GM19397 (cell line): ENCODE results near the gene MACROH2A1.

Experiments used
- ATAC-seq: cut with Tn5 transposase; IDR thresholded peaks from one replicate; pipeline ENCODE4 v1.9.1; 2021; ENCODE audit warnings: mild to moderate bottlenecking, moderate library complexity; ENCODE audit not compliant: unreplicated experiment

The MACROH2A1 gene

DNA sequence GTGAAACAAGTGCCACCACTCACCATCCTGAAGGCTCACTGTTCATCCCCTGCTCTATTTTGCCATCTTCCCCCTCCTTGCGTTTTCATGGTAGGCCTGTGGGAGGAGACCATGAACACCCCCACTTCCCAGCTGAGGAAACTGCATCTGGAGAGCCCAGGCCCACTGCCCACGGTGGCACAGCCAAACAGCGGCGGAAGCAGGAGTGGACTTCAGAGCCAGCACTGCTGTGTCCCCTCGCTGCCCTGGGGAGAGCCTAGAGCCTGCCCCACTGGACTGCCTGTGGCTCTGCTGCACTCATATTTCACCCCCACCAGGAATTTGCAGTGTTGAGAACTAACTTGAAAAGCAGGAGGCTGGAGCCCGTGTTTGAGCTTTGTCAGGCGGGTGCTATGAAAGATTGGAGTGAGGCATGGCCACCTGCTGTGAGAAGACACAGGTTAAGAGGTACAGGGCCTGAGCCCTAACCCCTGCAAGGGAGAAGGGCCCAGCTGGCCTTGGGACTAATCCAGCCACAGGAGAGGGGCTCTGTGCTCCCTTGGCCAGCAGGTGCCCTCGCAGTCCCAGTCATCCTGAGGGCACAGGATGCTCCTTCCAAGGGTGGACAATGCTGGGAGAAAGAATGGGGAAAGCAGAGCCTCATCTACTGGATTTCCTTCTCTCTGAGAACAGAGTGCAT, 79.0 kb downstream of the MACROH2A1 start:
- no peak for ATAC-seq

GRCh38 chr5:135319458-135319857, 79.6 kb downstream of the MACROH2A1 start:
- ATAC-seq: no peak

DNA sequence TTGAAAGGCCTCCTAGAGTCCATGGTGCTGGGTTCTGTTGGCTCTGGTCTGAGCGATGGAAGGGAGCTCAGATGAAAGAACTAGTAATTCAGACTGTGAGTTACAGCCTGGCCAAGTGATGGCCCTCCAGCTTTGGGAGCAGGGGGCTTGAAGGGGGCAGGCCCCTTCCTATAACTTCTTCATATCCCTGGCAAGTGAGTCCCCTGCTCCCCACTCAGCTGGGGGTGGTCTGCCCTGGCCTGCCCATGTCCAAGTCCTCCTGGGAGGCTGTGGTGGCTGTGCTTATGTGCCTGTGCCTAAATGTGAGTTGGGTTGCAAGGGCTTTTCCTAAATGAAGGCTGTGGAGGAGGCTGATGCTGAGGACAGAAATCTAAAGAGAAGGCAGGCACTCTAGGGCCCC, 80.1 kb downstream of the MACROH2A1 start:
- ATAC-seq: no peak

DNA sequence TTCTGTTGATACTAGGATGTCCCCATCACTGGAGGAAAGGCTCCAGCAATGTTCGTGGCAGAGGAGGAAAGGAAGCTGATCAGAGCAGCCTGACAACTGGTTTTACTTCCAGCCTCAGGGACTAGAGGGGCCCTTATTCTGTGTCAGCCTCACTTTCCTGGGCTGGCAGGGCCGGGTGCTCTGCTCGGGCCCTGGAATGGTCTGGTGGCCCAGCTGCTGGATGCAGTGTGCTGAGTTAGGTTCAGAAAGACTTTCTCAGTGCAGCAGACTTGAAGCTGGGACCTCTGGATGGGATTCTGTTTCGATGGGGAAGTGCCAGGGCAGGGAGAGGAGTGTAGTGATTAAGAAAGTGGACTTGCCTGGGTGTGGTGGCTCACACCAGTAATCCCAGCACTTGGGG, 81.0 kb downstream of the MACROH2A1 start:
- no peak for ATAC-seq

- no peak for ATAC-seq
Observed at GRCh38 chr5:135317286-135317685, 81.7 kb downstream of the MACROH2A1 start.

GRCh38 chr5:135315386-135315785, 83.6 kb downstream of the MACROH2A1 start:
- ATAC-seq: no peak

DNA sequence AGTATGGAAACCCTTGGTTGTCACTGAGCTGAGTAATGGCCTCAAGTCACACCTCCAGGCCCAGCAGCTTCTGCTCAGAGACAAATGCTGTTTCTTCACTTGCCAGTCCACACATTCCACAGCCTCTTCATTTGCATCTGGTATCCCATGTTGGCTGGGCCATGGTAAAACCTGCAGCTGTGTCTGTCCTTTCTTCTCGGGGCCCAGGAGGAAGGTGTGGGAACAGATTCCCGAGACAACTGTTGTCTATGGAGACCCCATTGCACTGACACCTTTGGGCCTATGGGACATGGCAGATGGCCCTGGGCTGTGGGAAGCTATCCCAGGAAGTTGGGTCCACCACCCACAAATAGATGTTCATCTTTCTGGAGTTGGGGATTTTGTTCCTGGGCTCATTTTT, 85.1 kb downstream of the MACROH2A1 start:
- no peak for ATAC-seq

GRCh38 chr5:135313405-135313804, 85.6 kb downstream of the MACROH2A1 start:
- no peak for ATAC-seq

- no peak for ATAC-seq
Observed at GRCh38 chr5:135312255-135312935, 86.6 kb downstream of the MACROH2A1 start.

DNA sequence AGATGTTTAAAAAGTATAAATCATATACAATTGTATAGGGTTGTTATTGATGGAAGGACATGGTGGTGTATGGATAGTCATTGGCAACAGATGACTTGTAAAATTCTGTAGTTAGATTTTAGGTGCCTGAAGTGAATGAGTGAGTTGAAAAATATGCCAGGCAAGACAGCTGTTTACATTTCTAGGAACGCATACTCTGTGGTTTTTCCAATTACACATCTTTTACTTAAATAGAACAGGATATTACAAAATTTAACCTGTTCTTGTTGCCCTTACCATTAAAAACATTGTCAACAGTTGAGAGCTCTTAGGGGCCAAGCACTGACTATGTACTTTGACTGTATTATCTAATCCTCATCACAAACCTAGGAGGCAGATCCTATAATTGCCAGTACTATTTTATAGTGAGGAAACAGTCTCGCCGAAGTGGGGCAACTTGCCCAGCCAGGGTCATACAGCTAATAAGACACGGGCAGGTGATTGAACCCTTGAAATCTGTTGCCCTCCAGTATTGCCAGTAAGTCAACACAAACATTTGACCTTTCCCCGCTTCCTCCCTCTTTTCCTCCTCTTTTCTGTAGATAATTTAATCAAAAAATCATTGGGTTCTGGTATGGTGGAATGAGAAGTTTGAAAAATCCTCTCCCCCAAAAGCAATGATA, 88.6 kb downstream of the MACROH2A1 start:
- ATAC-seq: no peak

GRCh38 chr5:135309391-135310327, 89.4 kb downstream of the MACROH2A1 start:
- no peak for ATAC-seq

DNA sequence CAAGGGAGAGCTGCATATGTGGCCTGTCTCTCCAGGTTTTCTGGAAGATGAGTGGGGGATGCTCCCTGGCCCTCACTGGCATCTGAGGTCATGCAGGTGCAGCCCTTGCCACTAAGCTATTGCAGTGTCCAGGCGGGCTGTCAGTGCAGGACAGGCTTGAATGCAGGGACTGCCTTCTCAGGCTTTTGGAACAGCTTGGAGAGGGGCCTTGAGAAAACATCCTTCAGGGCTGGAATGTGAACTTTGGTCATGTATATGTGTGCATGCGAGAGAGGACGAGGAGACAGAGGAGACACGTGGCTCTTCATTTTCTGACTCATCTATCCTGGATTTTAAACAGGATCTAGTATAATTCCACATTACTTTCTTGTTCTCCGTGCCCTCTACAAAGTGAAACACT, 90.3 kb downstream of the MACROH2A1 start:
- ATAC-seq: no peak

- no peak for ATAC-seq
Observed at GRCh38 chr5:135308245-135308644, 90.8 kb downstream of the MACROH2A1 start.

DNA sequence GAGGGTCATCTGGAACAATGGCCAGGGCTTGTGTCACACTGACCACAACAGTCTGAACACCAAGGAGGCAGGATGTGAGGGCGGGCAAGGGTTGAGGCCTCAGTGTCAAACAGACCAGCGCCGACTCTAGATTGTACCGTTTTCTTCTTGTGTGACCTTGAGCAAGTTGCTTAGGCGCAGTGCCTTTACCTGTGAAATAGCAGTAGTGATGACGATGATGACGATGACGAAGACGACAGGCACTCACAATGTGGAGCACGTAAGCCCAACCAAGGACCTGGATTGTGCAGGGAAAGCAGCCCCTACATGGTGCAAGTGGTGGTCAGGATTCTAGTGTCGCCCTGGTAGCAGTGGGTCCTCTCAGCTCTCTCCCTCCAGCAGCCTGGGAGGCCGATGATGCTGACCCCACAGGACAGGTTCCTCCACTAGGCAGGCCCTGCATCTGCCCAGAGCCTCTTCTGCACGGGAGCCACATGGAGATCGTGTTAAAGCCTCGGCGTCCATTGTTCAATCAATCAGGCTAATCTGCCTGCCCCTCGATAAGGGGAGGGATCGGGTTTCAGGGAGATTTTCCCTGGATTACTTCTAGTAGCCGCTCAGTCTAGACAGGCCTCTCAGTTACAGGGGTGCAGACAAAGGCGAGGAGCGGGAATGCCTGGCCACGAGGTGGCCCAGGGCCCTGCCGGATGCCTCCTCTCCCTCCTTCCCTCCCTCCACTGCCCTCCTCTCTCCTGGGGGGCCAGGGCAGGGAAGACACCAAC, 91.7 kb downstream of the MACROH2A1 start:
- no peak for ATAC-seq

DNA sequence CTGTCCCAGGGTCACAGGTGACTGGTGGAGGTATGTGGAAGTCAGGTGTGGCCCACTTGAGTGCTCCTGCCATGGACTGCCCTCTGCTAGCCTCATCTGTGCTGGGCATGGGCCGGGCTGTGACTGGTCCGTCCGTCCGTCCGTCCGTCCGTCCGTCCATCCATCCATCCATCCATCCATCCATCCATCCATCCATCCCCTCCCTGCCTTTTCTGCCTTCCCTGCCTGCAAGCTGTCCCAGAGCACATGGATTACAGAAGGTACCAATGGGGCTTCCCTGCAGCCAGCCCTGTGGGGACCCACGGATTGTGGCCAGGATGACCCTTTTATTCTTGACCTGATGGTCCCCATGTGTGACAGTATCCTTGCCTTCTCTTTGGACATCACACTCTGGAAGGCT, 92.5 kb downstream of the MACROH2A1 start:
- ATAC-seq: no peak

DNA sequence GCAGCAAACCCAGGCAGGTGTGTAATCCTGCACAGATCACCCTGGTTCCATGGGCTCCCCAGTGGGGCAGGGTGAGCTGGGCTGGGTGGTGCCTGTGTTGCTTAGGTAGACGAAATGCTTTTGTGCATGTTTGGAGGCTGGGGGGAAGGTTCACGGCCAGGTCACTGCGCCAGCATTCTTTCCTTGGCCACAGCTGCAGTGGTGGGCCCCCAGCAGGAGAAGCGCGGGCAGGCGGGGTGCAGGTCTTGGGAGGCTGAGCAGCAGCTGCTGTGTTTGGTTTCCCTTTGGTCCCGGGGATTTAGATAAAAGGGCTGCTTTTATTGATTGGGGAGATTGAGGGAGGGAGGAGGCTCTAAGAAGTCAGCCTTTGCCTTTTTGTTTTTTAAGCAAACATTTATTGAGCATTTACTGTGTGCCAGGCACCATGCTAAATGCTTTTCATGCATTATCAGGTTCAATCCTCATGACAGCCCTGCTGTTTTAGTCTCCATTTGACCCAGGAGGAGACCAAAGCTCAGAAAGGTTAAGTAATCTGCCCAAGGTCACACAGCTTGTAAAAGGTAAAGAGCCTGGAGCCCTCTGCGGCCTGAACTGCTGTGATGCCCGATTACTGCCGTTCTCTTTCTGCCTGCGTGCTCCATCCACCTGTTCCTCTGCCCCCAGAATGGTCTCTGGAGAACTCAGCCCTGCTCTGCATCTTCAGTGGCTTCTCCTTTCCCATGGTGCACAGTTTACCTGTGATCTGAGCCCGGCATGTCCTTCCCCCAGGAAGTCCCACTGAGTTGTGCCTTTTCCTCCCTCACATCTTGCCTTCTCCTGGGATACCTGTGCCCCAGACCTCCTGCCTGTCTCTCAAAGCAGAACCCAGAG, 94.4 kb downstream of the MACROH2A1 start:
- ATAC-seq: no peak

DNA sequence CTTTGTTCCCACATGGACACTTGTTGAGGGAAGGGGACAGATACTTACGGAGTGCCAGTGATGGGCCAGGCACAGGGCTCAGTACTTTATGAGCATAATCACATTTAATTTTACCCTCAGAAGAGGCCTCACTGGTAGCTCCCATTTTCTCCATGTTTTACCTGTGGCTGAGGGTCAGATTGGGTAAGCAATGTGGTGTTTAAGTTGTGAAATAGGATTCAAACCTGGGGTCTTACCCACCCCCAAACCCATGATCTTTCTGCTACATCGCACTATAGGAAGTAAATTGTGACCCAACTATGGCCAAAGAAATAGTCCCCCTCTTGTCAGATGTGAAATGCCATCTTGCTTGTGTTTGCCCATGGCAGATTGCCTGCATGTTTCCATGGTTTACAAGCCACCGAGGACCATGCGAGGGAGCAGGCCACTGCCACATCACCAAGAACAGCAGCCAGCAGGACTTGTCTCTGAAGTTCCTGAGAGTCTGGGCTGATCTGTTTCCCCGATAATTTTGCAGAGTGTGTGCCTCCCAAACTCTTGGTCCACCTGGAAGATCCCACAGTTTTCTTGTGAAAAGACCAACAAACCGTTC, 95.4 kb downstream of the MACROH2A1 start:
- no peak for ATAC-seq

DNA sequence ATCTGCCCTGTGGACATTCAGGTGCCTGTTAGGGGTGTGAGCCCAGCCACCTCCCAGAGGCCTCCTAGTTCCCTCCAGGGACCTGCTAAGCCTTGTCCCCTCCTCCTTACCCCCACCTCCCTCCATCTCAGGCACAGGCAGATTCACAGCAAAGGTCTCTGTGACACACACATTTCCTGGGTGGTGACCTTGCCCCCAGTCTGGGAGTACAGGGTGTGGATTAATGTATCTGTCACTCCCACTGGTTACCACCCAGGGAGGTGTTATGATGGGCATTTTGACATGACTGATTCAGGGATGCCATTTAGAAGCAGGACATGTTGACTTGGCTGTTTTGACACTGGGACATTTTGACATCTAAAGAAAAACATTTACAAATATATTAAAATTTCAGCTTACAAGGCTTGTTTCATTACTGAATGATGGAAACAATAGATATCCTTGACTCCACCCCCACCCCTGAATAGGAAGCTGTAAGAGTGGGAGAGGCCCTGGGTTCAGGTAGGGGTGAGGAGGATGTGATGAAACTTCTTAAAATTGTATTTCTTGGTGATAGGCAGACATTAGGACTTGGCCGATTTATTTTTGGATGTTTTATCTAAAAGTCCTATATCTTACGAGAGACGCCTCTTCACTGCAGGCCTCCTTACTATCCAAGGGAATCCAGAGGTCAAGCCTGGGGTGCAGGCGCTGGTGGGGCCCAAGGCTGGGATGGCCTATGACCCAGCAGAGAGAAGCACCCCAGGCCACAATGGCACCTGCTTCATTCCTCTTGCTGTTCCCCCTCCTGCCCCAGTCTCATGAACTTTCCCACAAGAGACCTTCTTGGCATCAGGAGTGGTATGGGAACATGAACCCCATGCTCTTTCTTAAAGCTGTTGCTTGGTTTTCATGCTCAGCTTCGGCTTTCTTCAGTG, 101.9 kb downstream of the MACROH2A1 start:
- ATAC-seq: no peak
